ENCODE measurements around the gene CAV2. TPM values are rescaled to one million over a fixed set of nuclear protein-coding genes. Genes with fewer than 3 reads are reported as not detected.

The CAV2 gene
- total and polyA plus RNA-seq, 2 of the 13 experiments (the other 11 are each of a cell fraction or from before 2014, with no cell fraction given): 0.09 to 0.18 TPM

- under 1% methylated on average over 3 of the region's 3 CpGs for WGBS (ENCODE audit: low lambda C conversion rate)
- BruUV-seq (replicated peaks): no TSS peak
- no peak overlapping the region for H3K27ac ChIP-seq (ENCODE audit: extremely low read length, insufficient read depth, low read length)
- no peaks in the 10 kb centered on the region for H3K79me2 ChIP-seq (ENCODE audit: insufficient read depth, low read length)
- intact Hi-C loops (cut with micrococcal nuclease; ENCODE audit: unreplicated experiment) (no loop called here), in situ Hi-C loops (cut with HindIII; ENCODE audit: extremely low pct_ligation_motif_present, low pct_unique_long_range_greater_than_20kb) (no loop called here)
- H3K4me3 ChIP-seq (replicated peaks in 1 of 3; ENCODE audit: insufficient read depth in 1 of 3, low read depth in 2 of 3, low read length in 3 of 3): no peak overlapping the region
- POLR2A ChIA-PET: no interaction called here
- no peak for ATAC-seq
- H3K4me2 ChIP-seq (ENCODE audit: low read depth, low read length): no peak overlapping the region
- no peak for DNase-seq (ENCODE audit: low spot score)
- no peak overlapping the region for H3K9ac ChIP-seq (ENCODE audit: insufficient read depth, low read depth, low read length)
- H3K36me3 ChIP-seq (replicated peaks in 1 of 2; ENCODE audit: control insufficient read depth in 1 of 2, insufficient read depth in 2 of 2, low read length in 2 of 2): no peaks in the 10 kb centered on the region
- CTCF ChIA-PET (ENCODE audit: low intra/inter-chr PET ratio, low total read pairs): no interaction called here
- H3K4me1 ChIP-seq (ENCODE audit: insufficient read depth, low read length): no peaks in the 10 kb centered on the region
- H2AFZ ChIP-seq (ENCODE audit: low read length): no peak overlapping the region
- no peaks in the 10 kb centered on the region; a peak in 1 of 5 replicates for H3K27me3 ChIP-seq (ENCODE audit: control insufficient read depth in 1 of 2, insufficient read depth in 2 of 2, low read length in 2 of 2)
- no peaks in the 10 kb centered on the region for H4K20me1 ChIP-seq (ENCODE audit: insufficient read depth, low read length)
- no peaks in the 10 kb centered on the region for H3K9me3 ChIP-seq (ENCODE audit: low read length)
- FAIRE-seq: no peak
- no peak for TF ChIP-seq TEF (CRISPR knock-in tag; IDR thresholded peaks at IDR 0.05)
- TF ChIP-seq ZNF646 (CRISPR knock-in tag; IDR thresholded peaks at IDR 0.05): no peak
- TF ChIP-seq ZFP41 (CRISPR knock-in tag; IDR thresholded peaks at IDR 0.05; ENCODE audit: borderline replicate concordance): no peak
- no peak for TF ChIP-seq UBTF (CRISPR knock-in tag; IDR thresholded peaks at IDR 0.05)
- TF ChIP-seq ZNF343 (CRISPR knock-in tag; IDR thresholded peaks at IDR 0.05): no peak
- no peak for TF ChIP-seq GABPB1 (CRISPR knock-in tag; IDR thresholded peaks at IDR 0.05)
- TF ChIP-seq NCOA2 (CRISPR knock-in tag; IDR thresholded peaks at IDR 0.05): no peak
- TF ChIP-seq ZNF552 (CRISPR knock-in tag; IDR thresholded peaks at IDR 0.05; ENCODE audit: borderline replicate concordance): no peak
- no peak for TF ChIP-seq MED13 (CRISPR knock-in tag; IDR thresholded peaks at IDR 0.05)
- no peak for TF ChIP-seq KMT2B (CRISPR knock-in tag; IDR thresholded peaks at IDR 0.05)
- TF ChIP-seq ZNF383 (CRISPR knock-in tag; IDR thresholded peaks at IDR 0.05; ENCODE audit: borderline replicate concordance): no peak
These were observed 7.5 kb upstream of the CAV2 start for GRCh38 chr7:116491887-116492653.

Data from HepG2 (cell line).